Neural crest cell (in vitro differentiated cells): ENCODE data around the gene CACNB1. TPM values are rescaled to one million over a fixed set of nuclear protein-coding genes. Genes with fewer than 3 reads are reported as not detected.

Source experiments
- DNase-seq: peaks from one replicate; pipeline ENCODE4 v3.0.0; 2021; ENCODE audit warnings: low read depth, mixed read lengths, low spot score
- H3K27ac Mint-ChIP-seq: one replicate; pipeline ENCODE4 v1.8.0; 2021; ENCODE audit warnings: mild to moderate bottlenecking, mixed read lengths; ENCODE audit not compliant: unreplicated experiment
- H3K27me3 Mint-ChIP-seq: 2 replicates; pipeline ENCODE4 v1.8.0; 2021; ENCODE audit warnings: low read depth, mild to moderate bottlenecking, mixed read lengths
- H3K36me3 Mint-ChIP-seq: 2 replicates; pipeline ENCODE4 v1.8.0; 2021; ENCODE audit warnings: low read depth, mild to moderate bottlenecking, mixed read lengths
- H3K4me1 Mint-ChIP-seq: 2 replicates; pipeline ENCODE4 v1.8.0; 2021; ENCODE audit warnings: mixed read lengths
- H3K4me3 Mint-ChIP-seq: one replicate; pipeline ENCODE4 v1.8.0; 2021; ENCODE audit warnings: mild to moderate bottlenecking, mixed read lengths
- H3K9me3 Mint-ChIP-seq: 2 replicates; pipeline ENCODE4 v1.8.0; 2021; ENCODE audit warnings: mixed read lengths
- total RNA-seq: library from RNA; stranded (reverse); gene quantifications from 2 replicates; pipeline ENCODE4 v1.2.1, GENCODE V29; 2021
- TF ChIP-seq, protein P1 (sequence below): fragments of 200-600 bp; sonication (generic); conservative IDR thresholded peaks from 2 replicates; pipeline ENCODE4 v1.5.0; 2021; ENCODE audit warnings: antibody characterized with exemption, mild to moderate bottlenecking

CACNB1 gene
- total RNA-seq, 1 donor from 2014 or later = 16.2 TPM

DNA sequence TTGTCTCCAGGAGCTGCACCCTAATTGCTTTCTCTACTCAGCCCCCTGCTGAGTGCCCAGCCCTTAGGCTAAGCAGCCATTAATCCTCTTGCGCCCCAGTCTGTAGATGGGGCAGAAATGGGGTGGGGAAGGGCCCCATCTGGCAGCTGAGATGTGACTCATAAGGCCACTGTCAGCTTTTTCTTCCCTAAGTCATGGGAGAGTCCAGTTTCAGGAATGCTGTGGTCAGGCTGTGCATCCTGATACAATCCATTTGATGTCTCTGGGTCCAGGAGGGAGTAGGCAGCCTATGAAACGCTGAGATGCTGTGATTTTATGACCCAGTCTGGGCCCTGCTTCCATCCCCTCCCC lies 58.3 kb downstream of the CACNB1 start:
- Mint-ChIP-seq H3K36me3 (no peaks in the 10 kb centered on the region), H3K27ac (no peak overlapping the region), H3K4me1 (peaks cover 6% of the 10 kb centered on the region), H3K4me3 (no peak overlapping the region), H3K9me3 (no peaks in the 10 kb centered on the region), H3K27me3 (no peaks in the 10 kb centered on the region)
- TF ChIP-seq, protein P1, sequence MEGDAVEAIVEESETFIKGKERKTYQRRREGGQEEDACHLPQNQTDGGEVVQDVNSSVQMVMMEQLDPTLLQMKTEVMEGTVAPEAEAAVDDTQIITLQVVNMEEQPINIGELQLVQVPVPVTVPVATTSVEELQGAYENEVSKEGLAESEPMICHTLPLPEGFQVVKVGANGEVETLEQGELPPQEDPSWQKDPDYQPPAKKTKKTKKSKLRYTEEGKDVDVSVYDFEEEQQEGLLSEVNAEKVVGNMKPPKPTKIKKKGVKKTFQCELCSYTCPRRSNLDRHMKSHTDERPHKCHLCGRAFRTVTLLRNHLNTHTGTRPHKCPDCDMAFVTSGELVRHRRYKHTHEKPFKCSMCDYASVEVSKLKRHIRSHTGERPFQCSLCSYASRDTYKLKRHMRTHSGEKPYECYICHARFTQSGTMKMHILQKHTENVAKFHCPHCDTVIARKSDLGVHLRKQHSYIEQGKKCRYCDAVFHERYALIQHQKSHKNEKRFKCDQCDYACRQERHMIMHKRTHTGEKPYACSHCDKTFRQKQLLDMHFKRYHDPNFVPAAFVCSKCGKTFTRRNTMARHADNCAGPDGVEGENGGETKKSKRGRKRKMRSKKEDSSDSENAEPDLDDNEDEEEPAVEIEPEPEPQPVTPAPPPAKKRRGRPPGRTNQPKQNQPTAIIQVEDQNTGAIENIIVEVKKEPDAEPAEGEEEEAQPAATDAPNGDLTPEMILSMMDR = no peak
- no peak for DNase-seq

DNA sequence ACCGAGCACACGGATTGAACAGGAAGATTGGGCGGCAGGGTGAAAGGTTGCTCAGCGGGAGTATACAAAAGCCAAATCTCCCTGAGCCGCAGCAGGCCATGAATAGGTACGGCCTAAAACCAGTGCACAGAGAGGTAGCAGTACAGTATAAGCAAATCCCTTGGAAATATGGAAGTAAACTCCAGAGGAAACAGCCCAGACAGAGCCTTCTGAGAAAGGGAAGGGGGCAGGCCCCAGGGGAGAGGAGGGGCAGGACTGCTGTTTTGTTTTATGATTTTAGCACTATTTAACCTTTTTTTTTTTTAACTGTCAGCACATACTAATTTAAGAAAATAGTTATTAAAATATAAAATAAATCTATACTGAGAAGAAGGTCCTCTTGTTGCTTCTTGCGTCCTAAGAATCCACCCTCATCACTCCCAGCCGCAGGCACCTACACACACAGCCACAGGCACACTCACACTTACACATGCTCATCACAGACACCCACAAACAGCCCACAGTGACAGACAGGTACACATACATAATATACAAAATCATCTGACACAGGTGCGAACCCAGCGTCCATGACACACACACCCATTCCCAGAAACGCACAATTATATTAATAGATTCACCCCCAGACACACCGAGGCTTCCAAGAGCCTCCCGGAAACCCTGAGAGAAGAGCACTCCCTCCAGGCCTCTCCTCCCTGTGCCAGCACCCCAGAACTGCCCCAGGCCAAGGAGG lies 58.9 kb downstream of the CACNB1 start:
- TF ChIP-seq, protein P1 = no peak
- Mint-ChIP-seq H3K36me3 (no peaks in the 10 kb centered on the region), H3K27me3 (no peaks in the 10 kb centered on the region), H3K4me1 (peaks cover 6% of the 10 kb centered on the region), H3K27ac (no peak overlapping the region), H3K4me3 (no peak overlapping the region), H3K9me3 (no peaks in the 10 kb centered on the region)
- no peak for DNase-seq

DNA sequence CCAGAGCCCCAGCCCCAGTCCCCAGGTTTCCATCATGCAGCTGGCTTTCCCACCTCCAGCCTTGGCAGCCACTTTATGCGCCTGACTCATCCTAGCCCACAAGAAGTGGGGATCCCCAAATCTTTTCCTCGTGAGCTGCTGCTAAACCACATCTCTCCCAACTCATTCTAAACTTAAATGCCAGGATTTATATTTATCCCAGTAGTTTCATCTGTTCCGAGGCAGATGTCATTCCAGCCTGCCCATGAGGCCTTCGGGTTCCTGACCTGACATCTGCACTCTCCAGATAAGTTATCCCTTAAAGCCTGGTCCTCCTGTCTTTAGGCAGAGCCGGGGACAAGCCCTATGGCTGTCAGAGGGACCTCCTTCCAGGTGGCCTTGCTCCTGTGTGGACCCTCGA lies 62.6 kb downstream of the CACNB1 start:
- no peak for DNase-seq
- Mint-ChIP-seq H3K27me3 (no peaks in the 10 kb centered on the region), H3K4me1 (peaks cover 6% of the 10 kb centered on the region), H3K4me3 (no peak overlapping the region), H3K36me3 (no peaks in the 10 kb centered on the region), H3K27ac (no peak overlapping the region), H3K9me3 (no peaks in the 10 kb centered on the region)
- TF ChIP-seq, protein P1 = no peak

DNA sequence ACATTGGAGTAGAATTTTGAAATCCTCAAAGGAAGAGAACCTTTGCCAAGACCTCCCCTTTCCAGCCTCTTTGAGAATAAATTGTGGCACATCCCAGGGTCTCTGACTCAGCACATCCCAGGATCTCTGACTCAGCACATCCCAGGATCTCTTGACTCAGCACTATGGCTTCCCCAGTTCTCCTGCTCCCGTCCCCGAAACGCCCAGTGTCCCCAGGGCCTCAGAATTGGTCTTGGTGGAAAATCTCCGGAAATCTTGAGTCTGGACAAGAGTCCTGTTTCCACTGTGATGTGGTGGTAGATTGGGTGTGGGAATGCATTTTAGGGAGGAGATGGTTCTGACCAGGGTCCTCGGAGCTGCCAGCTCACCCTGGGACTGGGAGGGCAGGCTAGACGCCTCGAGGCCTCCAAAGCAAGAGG lies 65.3 kb downstream of the CACNB1 start:
- no peak for DNase-seq
- no peak overlapping the region for H3K4me3 Mint-ChIP-seq
- no peaks in the 10 kb centered on the region for H3K9me3 Mint-ChIP-seq
- TF ChIP-seq, protein P1 = no peak
- peaks cover 3% of the 10 kb centered on the region for H3K4me1 Mint-ChIP-seq
- H3K27ac Mint-ChIP-seq = no peak overlapping the region
- H3K36me3 Mint-ChIP-seq = no peaks in the 10 kb centered on the region
- H3K27me3 Mint-ChIP-seq = no peaks in the 10 kb centered on the region

DNA sequence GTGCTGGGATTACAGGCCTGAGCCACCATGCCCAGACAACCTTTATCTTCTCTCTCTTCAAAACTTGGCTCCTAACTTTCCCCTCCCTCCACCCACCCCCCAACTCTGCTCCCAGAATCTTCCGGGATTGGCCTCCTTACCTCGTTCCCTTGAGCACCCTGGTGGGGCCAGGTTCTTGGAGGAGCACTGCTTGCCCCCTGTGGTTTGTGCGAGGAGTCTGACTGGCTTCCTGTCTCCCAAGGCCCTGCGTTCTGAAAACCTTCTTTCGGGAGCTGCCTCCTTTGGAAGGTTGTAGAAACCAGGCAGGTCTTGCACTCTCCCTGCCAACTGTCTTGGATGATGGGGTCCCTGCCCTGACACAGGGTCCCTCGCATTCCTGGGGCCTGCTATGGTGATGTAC lies 65.9 kb downstream of the CACNB1 start:
- no peak for DNase-seq
- Mint-ChIP-seq H3K4me3 (no peak overlapping the region), H3K36me3 (no peaks in the 10 kb centered on the region), H3K4me1 (no peaks in the 10 kb centered on the region), H3K27me3 (no peaks in the 10 kb centered on the region), H3K9me3 (no peaks in the 10 kb centered on the region), H3K27ac (no peak overlapping the region)
- TF ChIP-seq, protein P1 = no peak
